Measurements from ENCODE around the gene ATP8B4.

GRCh38 chr15:49813625-49814024 lies 305.4 kb downstream of the ATP8B4 start:
- no peak for TF ChIP-seq CTCF (IDR thresholded peaks at IDR 0.05; ENCODE audit: low read length)
- no peak for TF ChIP-seq EZH2 (IDR thresholded peaks at IDR 0.05; ENCODE audit: borderline replicate concordance, low read length)
